Measurements from ENCODE around the gene LAMTOR4. TPM values are rescaled to one million over a fixed set of nuclear protein-coding genes. Genes with fewer than 3 reads are reported as not detected.
A peak's percentile ranks its signal among the peaks of the same experiment; 100 is the strongest.

LAMTOR4 gene
- total RNA-seq, 1 donor from 2014 or later, result 70.5 TPM

DNA sequence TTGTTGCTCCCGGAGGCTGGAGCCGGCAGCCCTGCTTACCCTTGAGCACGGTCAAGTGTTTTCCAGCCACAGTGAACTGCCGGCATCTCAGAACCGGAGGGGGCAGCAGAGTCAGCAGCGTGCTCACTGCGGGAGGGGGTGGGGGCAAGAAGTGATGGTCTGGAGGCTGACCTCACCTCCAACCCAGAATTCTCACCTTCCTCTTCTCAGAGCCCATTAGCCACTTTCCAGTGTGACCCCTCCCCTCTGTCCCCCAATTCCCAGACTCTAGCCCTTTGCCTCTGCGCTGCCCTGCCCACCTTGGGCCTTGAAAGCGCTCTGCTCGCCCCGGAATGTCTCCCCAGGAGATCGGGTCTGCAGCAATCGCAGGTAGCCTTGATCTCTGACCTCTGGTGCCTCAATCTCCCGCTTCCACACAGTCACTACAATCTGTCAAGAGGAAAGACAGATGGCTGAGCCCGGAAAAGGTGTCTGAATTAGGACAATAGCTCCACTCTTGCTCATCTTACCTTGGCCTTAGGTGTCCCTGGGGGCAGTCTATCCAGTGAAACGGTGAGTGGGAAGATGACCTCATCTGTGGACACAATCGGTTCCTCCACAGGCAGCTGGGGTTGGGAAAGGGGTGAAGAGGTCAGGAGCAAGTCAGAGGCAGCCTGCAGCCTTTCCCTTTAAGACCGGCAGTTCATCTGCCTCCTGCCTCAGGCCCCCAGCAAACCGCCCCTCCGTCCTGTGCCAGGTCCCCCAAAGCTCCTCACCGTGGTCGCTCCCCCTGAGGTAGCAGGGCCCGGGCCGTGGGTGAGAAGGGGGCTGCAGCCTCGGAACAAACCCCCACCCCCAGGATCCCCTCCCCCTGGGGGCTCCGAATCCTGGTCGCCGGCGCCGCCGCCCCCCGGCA lies 8.9 kb downstream of the LAMTOR4 start:
- Mint-ChIP-seq H3K4me1 (peaks cover 18% of the 10 kb centered on the region), H3K36me3 (peaks cover 4% of the 10 kb centered on the region), H3K27me3 (ENCODE audit: insufficient read depth, low read depth) (peaks cover 11% of the 10 kb centered on the region), H3K27ac (peak overlapping the region; percentile 33), H3K4me3 (peak overlapping the region; percentile 84), H3K9me3 (no peaks in the 10 kb centered on the region)
- H3K9me3 ChIP-seq (ENCODE audit: low read depth), result no peaks in the 10 kb centered on the region
- H3K9ac ChIP-seq, result peak overlapping the region; percentile 71
- no peaks in the 10 kb centered on the region for H3K4me1 ChIP-seq
- H4K20me1 ChIP-seq (ENCODE audit: low read depth), result peaks cover 32% of the 10 kb centered on the region
- peak overlapping the region; percentile 96 for H3K4me2 ChIP-seq
- peak; percentile 36 for DNase-seq (ENCODE audit: low spot score)
- H3K4me3 ChIP-seq, result peak overlapping the region; percentile 96
- no peaks in the 10 kb centered on the region for H3K36me3 ChIP-seq
- no peaks in the 10 kb centered on the region for H3K79me2 ChIP-seq (ENCODE audit: low read depth)
- H3F3A ChIP-seq (ENCODE audit: low read depth), result peaks cover 36% of the 10 kb centered on the region
- TF ChIP-seq, protein P1, sequence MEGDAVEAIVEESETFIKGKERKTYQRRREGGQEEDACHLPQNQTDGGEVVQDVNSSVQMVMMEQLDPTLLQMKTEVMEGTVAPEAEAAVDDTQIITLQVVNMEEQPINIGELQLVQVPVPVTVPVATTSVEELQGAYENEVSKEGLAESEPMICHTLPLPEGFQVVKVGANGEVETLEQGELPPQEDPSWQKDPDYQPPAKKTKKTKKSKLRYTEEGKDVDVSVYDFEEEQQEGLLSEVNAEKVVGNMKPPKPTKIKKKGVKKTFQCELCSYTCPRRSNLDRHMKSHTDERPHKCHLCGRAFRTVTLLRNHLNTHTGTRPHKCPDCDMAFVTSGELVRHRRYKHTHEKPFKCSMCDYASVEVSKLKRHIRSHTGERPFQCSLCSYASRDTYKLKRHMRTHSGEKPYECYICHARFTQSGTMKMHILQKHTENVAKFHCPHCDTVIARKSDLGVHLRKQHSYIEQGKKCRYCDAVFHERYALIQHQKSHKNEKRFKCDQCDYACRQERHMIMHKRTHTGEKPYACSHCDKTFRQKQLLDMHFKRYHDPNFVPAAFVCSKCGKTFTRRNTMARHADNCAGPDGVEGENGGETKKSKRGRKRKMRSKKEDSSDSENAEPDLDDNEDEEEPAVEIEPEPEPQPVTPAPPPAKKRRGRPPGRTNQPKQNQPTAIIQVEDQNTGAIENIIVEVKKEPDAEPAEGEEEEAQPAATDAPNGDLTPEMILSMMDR (IDR thresholded peaks at IDR 0.05), result no peak
- TF ChIP-seq EZH2phosphoT487 (IDR thresholded peaks at IDR 0.05) (no peak), EZH2 (IDR thresholded peaks at IDR 0.05) (no peak)
- no peaks in the 10 kb centered on the region for H3K27me3 ChIP-seq
- no peak overlapping the region for H2AFZ ChIP-seq (replicated peaks)
- no peak overlapping the region for H3K27ac ChIP-seq

DNA sequence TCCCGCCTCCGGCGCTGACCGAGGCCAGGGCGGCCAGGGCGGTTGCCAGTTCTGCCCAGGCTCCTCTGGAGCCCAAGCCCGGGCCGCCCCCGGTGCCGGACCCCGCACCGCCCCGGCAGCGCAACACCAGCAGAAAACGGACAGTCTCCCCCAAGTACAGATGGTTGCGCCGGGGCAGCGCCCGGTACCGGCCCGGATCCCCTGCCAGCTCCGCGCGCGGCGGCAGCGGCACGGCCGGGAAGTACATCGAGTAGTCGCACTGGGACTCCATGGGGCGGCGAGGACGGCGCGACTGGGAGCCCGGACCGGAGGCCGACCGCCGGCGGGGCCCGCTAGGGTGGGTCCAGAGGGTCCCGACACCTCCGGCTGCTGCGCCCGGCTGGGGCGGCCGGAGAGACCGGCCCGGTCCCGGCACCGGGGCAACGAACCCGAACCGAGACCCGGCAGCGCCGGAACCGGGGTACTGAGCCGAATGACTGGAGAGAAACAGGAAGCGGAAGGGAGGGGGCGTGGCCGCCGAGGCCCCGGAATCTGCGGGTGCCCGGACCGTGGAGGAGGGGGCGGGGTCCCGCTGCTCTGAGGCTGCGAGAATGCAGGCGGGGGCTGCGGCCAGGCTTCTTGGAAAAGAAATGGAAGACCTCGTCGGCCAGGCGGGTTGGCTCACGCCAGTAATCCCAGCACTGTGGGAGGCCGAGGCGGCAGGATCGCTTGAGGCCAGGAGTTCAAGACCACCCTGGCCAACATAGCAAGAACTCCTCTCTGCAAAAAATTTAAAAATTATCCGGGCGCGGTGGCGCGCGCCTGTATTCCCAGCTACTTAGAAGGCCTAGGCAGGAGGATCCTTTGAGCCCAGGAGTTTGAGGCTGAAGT lies 9.7 kb downstream of the LAMTOR4 start, which contains the start of gene TRAPPC14:
Gene TRAPPC14, minus strand, starts transcription at position 495 of the 870 bp plus-strand sequence. Its CDS starts 224 bp downstream, at position 271.
- DNase-seq (ENCODE audit: low spot score), result peak; percentile 97
- H3K27ac ChIP-seq, result peak within 1 kb of the TSS; percentile 40
- no peaks in the 10 kb centered on the region for H3K36me3 ChIP-seq

DNA sequence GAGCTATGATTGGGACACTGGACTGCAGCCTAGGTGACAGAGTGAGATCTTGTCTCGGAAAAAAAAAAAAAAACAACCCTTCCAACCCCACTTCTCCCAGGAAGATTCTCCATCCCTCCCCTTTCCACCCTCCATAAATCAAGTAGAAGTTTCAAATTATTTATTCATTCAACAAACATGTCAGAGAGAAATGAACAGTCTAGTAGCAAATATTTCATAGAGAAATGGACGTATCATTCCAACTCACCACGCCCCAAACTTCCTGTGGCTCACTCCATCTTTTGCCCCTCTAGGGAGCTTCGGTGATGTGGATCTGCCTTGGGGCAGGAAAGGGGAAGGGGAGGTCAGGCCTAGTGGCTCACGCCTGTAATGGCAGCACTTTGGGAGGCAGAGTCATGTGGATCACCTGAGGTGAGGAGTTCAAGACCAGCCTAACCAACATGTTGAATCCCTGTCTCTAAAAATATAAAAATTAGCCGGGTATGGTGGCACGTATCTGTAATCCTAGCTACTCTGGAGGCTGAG lies 10.4 kb downstream of the LAMTOR4 start:
- no peak overlapping the region for H2AFZ ChIP-seq (replicated peaks)
- H3K27me3 ChIP-seq, result no peaks in the 10 kb centered on the region
- Mint-ChIP-seq H3K27me3 (ENCODE audit: insufficient read depth, low read depth) (peaks cover 16% of the 10 kb centered on the region), H3K36me3 (peaks cover 3% of the 10 kb centered on the region), H3K4me3 (peak overlapping the region; percentile 86), H3K27ac (peak overlapping the region; percentile 54), H3K4me1 (peaks cover 19% of the 10 kb centered on the region), H3K9me3 (no peaks in the 10 kb centered on the region)
- peaks cover 26% of the 10 kb centered on the region for H4K20me1 ChIP-seq (ENCODE audit: low read depth)
- TF ChIP-seq EZH2phosphoT487 (IDR thresholded peaks at IDR 0.05) (no peak), EZH2 (IDR thresholded peaks at IDR 0.05) (no peak)
- TF ChIP-seq, protein P1 (IDR thresholded peaks at IDR 0.05), result no peak
- H3K36me3 ChIP-seq, result no peaks in the 10 kb centered on the region
- no peaks in the 10 kb centered on the region for H3K9me3 ChIP-seq (ENCODE audit: low read depth)
- peak overlapping the region; percentile 96 for H3K4me3 ChIP-seq
- no peaks in the 10 kb centered on the region for H3K4me1 ChIP-seq
- DNase-seq (ENCODE audit: low spot score), result no peak
- H3K9ac ChIP-seq, result no peak overlapping the region
- H3K79me2 ChIP-seq (ENCODE audit: low read depth), result no peaks in the 10 kb centered on the region
- H3K4me2 ChIP-seq, result peak overlapping the region; percentile 96
- H3K27ac ChIP-seq, result peak overlapping the region; percentile 40
- H3F3A ChIP-seq (ENCODE audit: low read depth), result peaks cover 24% of the 10 kb centered on the region

More for the DNA sequence above, 9.7 kb downstream of the LAMTOR4 start, which contains the start of gene TRAPPC14:
- Mint-ChIP-seq H3K4me3 (peak within 1 kb of the TSS; percentile 86), H3K27ac (peak within 1 kb of the TSS; percentile 54), H3K9me3 (no peaks in the 10 kb centered on the region), H3K4me1 (peaks cover 19% of the 10 kb centered on the region), H3K36me3 (peaks cover 3% of the 10 kb centered on the region), H3K27me3 (ENCODE audit: insufficient read depth, low read depth) (peaks cover 13% of the 10 kb centered on the region)
- peak within 1 kb of the TSS; percentile 71 for H3K9ac ChIP-seq
- H3K4me2 ChIP-seq, result peak within 1 kb of the TSS; percentile 96
- peaks cover 29% of the 10 kb centered on the region for H4K20me1 ChIP-seq (ENCODE audit: low read depth)
- peak within 1 kb of the TSS; percentile 84 for H2AFZ ChIP-seq (replicated peaks)
- no peaks in the 10 kb centered on the region for H3K79me2 ChIP-seq (ENCODE audit: low read depth)
- H3K4me1 ChIP-seq, result no peaks in the 10 kb centered on the region
- TF ChIP-seq, protein P1 (IDR thresholded peaks at IDR 0.05), result peak; percentile 12
- TF ChIP-seq EZH2phosphoT487 (IDR thresholded peaks at IDR 0.05), result peak; percentile 33
- no peak for TF ChIP-seq EZH2 (IDR thresholded peaks at IDR 0.05)
- no peaks in the 10 kb centered on the region for H3K27me3 ChIP-seq
- H3K4me3 ChIP-seq, result peak within 1 kb of the TSS; percentile 96
- no peaks in the 10 kb centered on the region for H3K9me3 ChIP-seq (ENCODE audit: low read depth)
- H3F3A ChIP-seq (ENCODE audit: low read depth), result peaks cover 29% of the 10 kb centered on the region

Data from neural progenitor cell (in vitro differentiated cells).